OCI-LY7 (cell line): ENCODE measurements around the gene GULP1. TPM values are rescaled to one million over a fixed set of nuclear protein-coding genes. Genes with fewer than 3 reads are reported as not detected.

ENCODE experiments used
- BruUV-seq: library from RNA; stranded (reverse); fragments of 400-500 nt; replicated peaks from 2 replicates; lab custom pipeline; 2021; lab: Mats Ljungman, UMichigan
- CTCF ChIA-PET: fragments of 300-600 bp; sonication (Branson Sonifier 250); formaldehyde crosslinking; loops from one replicate; lab custom pipeline; 2022; ENCODE audit warnings: antibody characterized with exemption; ENCODE audit not compliant: unreplicated experiment; lab: Charles Lee
- POLR2A ChIA-PET: fragments of 300-600 bp; sonication (Branson Sonifier 250); formaldehyde crosslinking; loops from one replicate; lab custom pipeline; 2022; ENCODE audit warnings: antibody characterized with exemption; lab: Charles Lee
- DNase-seq: peaks from one replicate; pipeline ENCODE4 v3.0.0-alpha.2; 2015; ENCODE audit warnings: low spot score
- H2AFZ ChIP-seq: fragments of 200-600 bp; sonication (generic), shearing (Covaris generic); 2 replicates; pipeline ENCODE4 v1.6.1; 2014; ENCODE audit warnings: mild to moderate bottlenecking, antibody characterized with exemption, low read length, moderate library complexity
- H3K27ac ChIP-seq: fragments of 200-600 bp; sonication (generic); 2 replicates; pipeline ENCODE4 v1.5.1; 2014; ENCODE audit warnings: mixed run types, low read depth, mild to moderate bottlenecking, moderate library complexity, low read length, inconsistent platforms; ENCODE audit not compliant: poor library complexity, severe bottlenecking
- H3K36me3 ChIP-seq: fragments of 200-600 bp; sonication (generic); 2 replicates; pipeline ENCODE4 v1.6.1; 2014; ENCODE audit warnings: mild to moderate bottlenecking, antibody characterized with exemption, low read length, moderate library complexity, mixed read lengths; ENCODE audit not compliant: insufficient read depth
- H3K4me1 ChIP-seq: fragments of 200-600 bp; sonication (generic); 2 replicates; pipeline ENCODE4 v1.5.1; 2014; ENCODE audit warnings: mild to moderate bottlenecking, low read length; ENCODE audit not compliant: insufficient read depth, poor library complexity, severe bottlenecking
- H3K4me2 ChIP-seq: fragments of 200-600 bp; sonication (generic); 2 replicates; pipeline ENCODE4 v1.6.1; 2014; ENCODE audit warnings: mild to moderate bottlenecking, low read length
- H3K4me3 ChIP-seq: fragments of 200-600 bp; sonication (generic); 2 replicates; pipeline ENCODE4 v1.5.1; 2014; ENCODE audit warnings: mild to moderate bottlenecking, low read depth, low read length; ENCODE audit not compliant: poor library complexity, severe bottlenecking
- H3K79me2 ChIP-seq: fragments of 200-600 bp; sonication (generic); 2 replicates; pipeline ENCODE4 v1.6.1; 2016; ENCODE audit warnings: low read depth, mild to moderate bottlenecking, low read length, moderate library complexity, mixed read lengths; ENCODE audit not compliant: insufficient read depth
- H3K9me2 ChIP-seq: fragments of 200-600 bp; sonication (generic); 2 replicates; pipeline ENCODE4 v1.6.1; 2016; ENCODE audit warnings: mild to moderate bottlenecking, low read length, mixed read lengths; ENCODE audit not compliant: insufficient read depth
- H3K9me3 ChIP-seq: fragments of 200-600 bp; sonication (generic); 2 replicates; pipeline ENCODE4 v1.6.1; 2014; ENCODE audit warnings: mild to moderate bottlenecking, mixed run types, low read length, mixed read lengths
- H4K20me1 ChIP-seq: fragments of 200-600 bp; sonication (generic); 2 replicates; pipeline ENCODE4 v1.6.1; 2014; ENCODE audit warnings: mild to moderate bottlenecking, antibody characterized with exemption, low read length, moderate library complexity, mixed read lengths; ENCODE audit not compliant: insufficient read depth
- CTCF ChIP-seq: fragments of 200-600 bp; sonication (generic); conservative IDR thresholded peaks from 2 replicates; pipeline ENCODE4 v1.5.1; 2014; ENCODE audit warnings: mild to moderate bottlenecking, antibody characterized with exemption, low read length, moderate library complexity, mixed read lengths
- EZH2phosphoT487 ChIP-seq: fragments of 200-600 bp; sonication (generic); IDR thresholded peaks from 2 replicates; pipeline ENCODE4 v1.6.1; 2018; ENCODE audit warnings: low read depth, borderline replicate concordance, mild to moderate bottlenecking, mixed run types, antibody characterized with exemption, low read length, moderate library complexity, mixed read lengths
- intact Hi-C: fragments of 100-400 bp; cut with micrococcal nuclease; formaldehyde crosslinking; loops from one replicate; pipeline ENCODE4 v1.10.0; 2022; ENCODE audit not compliant: unreplicated experiment
- total RNA-seq, 2 experiments: library from RNA; depleted of rRNA in 1 of 2; stranded (reverse); fragments of >200 nt in 1 of 2; shearing (Covaris generic) in 1 of 2; gene quantifications; 2 replicates each; pipeline ENCODE4 v1.2.3, GENCODE V29; 2014 to 2022

The GULP1 gene
- total RNA-seq, 2 experiments from 2014 or later = not detected

DNA sequence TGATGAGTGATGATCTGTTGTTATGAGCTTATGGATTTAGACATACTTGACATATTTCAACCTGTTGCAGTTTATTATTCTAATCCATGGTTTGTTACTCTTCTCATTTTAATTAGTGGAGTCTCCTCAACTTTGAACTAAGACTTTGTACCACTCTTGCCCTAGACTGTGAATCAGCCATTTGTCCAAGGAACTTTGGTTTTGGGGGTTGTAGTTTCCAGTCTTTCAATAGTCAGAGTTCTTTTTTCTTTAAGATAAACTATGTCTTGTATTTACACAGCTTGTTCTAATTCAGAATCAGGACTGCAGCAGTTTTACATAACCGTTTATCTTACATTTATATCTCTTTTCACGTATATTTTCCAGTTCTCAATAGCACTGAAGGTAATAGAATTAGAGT is 133.6 kb downstream of the GULP1 start:
- CTCF ChIA-PET = no interaction called here
- H3K36me3 ChIP-seq = no peaks in the 10 kb centered on the region
- no peak overlapping the region for H3K4me2 ChIP-seq
- H3K27ac ChIP-seq = no peak overlapping the region
- intact Hi-C loops = no loop called here
- H2AFZ ChIP-seq = no peak overlapping the region
- H4K20me1 ChIP-seq = no peaks in the 10 kb centered on the region
- no peak overlapping the region for H3K4me3 ChIP-seq
- TF ChIP-seq EZH2phosphoT487 (no peak), CTCF (no peak)
- POLR2A ChIA-PET = no interaction called here
- no peak for DNase-seq
- no TSS peak for BruUV-seq
- H3K9me3 ChIP-seq = no peaks in the 10 kb centered on the region
- no peaks in the 10 kb centered on the region for H3K9me2 ChIP-seq
- no peaks in the 10 kb centered on the region for H3K4me1 ChIP-seq
- H3K79me2 ChIP-seq = no peaks in the 10 kb centered on the region

- TF ChIP-seq CTCF = no peak
- no peak for TF ChIP-seq EZH2phosphoT487
- no peak overlapping the region for H2AFZ ChIP-seq
- no peaks in the 10 kb centered on the region for H4K20me1 ChIP-seq
- no peaks in the 10 kb centered on the region for H3K9me3 ChIP-seq
- H3K4me2 ChIP-seq = no peak overlapping the region
- intact Hi-C loops = no loop called here
- H3K27ac ChIP-seq = no peak overlapping the region
- no peaks in the 10 kb centered on the region for H3K9me2 ChIP-seq
- DNase-seq = no peak
- ChIA-PET POLR2A (no interaction called here), CTCF (no interaction called here)
- H3K79me2 ChIP-seq = no peaks in the 10 kb centered on the region
- H3K4me1 ChIP-seq = no peaks in the 10 kb centered on the region
- BruUV-seq = no TSS peak
- H3K36me3 ChIP-seq = no peaks in the 10 kb centered on the region
- no peak overlapping the region for H3K4me3 ChIP-seq
Measured at GRCh38 chr2:188426121-188426520, 134.4 kb downstream of the GULP1 start.

DNA sequence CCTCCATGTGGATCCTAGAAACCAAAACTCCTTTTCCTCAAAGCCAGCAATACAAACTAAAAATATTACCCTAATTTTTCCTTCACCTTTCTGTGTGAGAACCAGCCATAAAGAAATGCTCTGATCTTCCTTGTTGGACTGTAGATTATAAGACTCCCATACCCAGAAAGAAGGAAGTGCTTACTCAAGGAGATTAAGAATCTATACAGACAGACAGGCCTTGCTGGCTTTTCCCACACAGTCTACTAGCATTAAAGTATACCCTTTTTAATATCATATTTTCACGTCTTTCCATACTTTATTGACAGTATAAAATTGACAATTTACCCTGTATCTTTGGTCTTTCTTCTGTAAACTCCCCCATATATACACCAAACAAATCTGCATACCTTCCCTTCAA is 139.0 kb downstream of the GULP1 start:
- intact Hi-C loops = no loop called here
- no peak overlapping the region for H3K4me3 ChIP-seq
- no peak overlapping the region for H3K27ac ChIP-seq
- H2AFZ ChIP-seq = no peak overlapping the region
- BruUV-seq = no TSS peak
- no peaks in the 10 kb centered on the region for H4K20me1 ChIP-seq
- ChIA-PET POLR2A (no interaction called here), CTCF (no interaction called here)
- no peaks in the 10 kb centered on the region for H3K4me1 ChIP-seq
- TF ChIP-seq CTCF = no peak
- no peak for TF ChIP-seq EZH2phosphoT487
- H3K9me2 ChIP-seq = no peaks in the 10 kb centered on the region
- H3K4me2 ChIP-seq = no peak overlapping the region
- no peaks in the 10 kb centered on the region for H3K9me3 ChIP-seq
- H3K79me2 ChIP-seq = no peaks in the 10 kb centered on the region
- no peaks in the 10 kb centered on the region for H3K36me3 ChIP-seq
- no peak for DNase-seq
